Esophagus muscularis mucosa (tissue), 4 donors: ENCODE data around the gene GPS1. TPM values are rescaled to one million over a fixed set of nuclear protein-coding genes. Genes with fewer than 3 reads are reported as not detected.

Experiments
- DNase-seq: peaks from one replicate; pipeline ENCODE4 v3.0.0-alpha.2; 2017; ENCODE audit errors: extremely low spot score
- H3K27ac ChIP-seq, 4 donors: fragments of 200-600 bp; sonication (generic); replicated peaks in 1 of 4; 1 replicate in 3 of 4; 2 replicates in 1 of 4; pipeline ENCODE4 v1.5.1; 2016 to 2019; ENCODE audit warnings: mild to moderate bottlenecking in 1 of 4
- H3K27me3 ChIP-seq, 4 donors: fragments of 200-600 bp; sonication (generic); one replicate each; pipeline versions ENCODE4 v1.5.1 to v1.6.0; 2016 to 2019
- H3K36me3 ChIP-seq, 4 donors: fragments of 200-600 bp; sonication (generic); one replicate each; pipeline ENCODE4 v1.5.1; 2016 to 2019
- H3K4me1 ChIP-seq, 4 donors: fragments of 200-600 bp; sonication (generic); one replicate each; pipeline ENCODE4 v1.5.1; 2016 to 2019
- H3K4me3 ChIP-seq, 4 donors: fragments of 200-600 bp; sonication (generic); 1 replicate in 2 of 4; 2 replicates in 2 of 4; pipeline ENCODE4 v1.5.1; 2016 to 2019; ENCODE audit warnings: mild to moderate bottlenecking in 4 of 4, moderate library complexity in 1 of 4
- H3K9me3 ChIP-seq, 4 donors: fragments of 200-600 bp; sonication (generic); 1 replicate in 3 of 4; 2 replicates in 1 of 4; pipeline ENCODE4 v1.5.1; 2016 to 2019
- EP300 ChIP-seq: sonication (generic); formaldehyde crosslinking; IDR thresholded peaks from one replicate; pipeline ENCODE4 v1.6.1; 2017; ENCODE audit warnings: antibody characterized with exemption
- POLR2A ChIP-seq: fragments of 450-650 bp; IDR thresholded peaks from one replicate; pipeline ENCODE4 v1.6.1; 2017; ENCODE audit warnings: antibody characterized with exemption, moderate library complexity, mild to moderate bottlenecking, low read depth
- POLR2AphosphoS5 ChIP-seq, 2 donors: sonication (generic); formaldehyde crosslinking; IDR thresholded peaks; one replicate each; pipeline ENCODE4 v1.6.1; 2017; ENCODE audit warnings: antibody characterized with exemption in 2 of 2
- WGBS: methylation state at CpG from one replicate; pipeline ENCODE4 v1.1.5; 2018; 5-methylcytosine and 5-hydroxymethylcytosine counted together
- intact Hi-C: fragments of 100-400 bp; cut with DNase I; formaldehyde crosslinking; loops from one replicate; pipeline ENCODE4 v1.15.1; 2023
- total RNA-seq, 4 donors: library from RNA; depleted of rRNA; stranded (reverse); fragments of >200 nt; gene quantifications; one replicate each; pipeline versions ENCODE4 v1.1.0 to v1.2.1, GENCODE V29; 2016
- TF ChIP-seq, protein P1 (sequence below), 3 experiments: fragments of 200-600 bp in 2 of 3; fragments of 450-650 bp in 1 of 3; sonication (generic) in 2 of 3; IDR thresholded peaks; one replicate each; pipeline ENCODE4 v1.5.1; 2017 to 2019; ENCODE audit warnings: antibody characterized with exemption in 3 of 3, mild to moderate bottlenecking in 2 of 3, moderate library complexity in 1 of 3

Gene GPS1
- total RNA-seq, 4 donors from 2014 or later: 64.4 to 108 (median 85.4) TPM

DNA sequence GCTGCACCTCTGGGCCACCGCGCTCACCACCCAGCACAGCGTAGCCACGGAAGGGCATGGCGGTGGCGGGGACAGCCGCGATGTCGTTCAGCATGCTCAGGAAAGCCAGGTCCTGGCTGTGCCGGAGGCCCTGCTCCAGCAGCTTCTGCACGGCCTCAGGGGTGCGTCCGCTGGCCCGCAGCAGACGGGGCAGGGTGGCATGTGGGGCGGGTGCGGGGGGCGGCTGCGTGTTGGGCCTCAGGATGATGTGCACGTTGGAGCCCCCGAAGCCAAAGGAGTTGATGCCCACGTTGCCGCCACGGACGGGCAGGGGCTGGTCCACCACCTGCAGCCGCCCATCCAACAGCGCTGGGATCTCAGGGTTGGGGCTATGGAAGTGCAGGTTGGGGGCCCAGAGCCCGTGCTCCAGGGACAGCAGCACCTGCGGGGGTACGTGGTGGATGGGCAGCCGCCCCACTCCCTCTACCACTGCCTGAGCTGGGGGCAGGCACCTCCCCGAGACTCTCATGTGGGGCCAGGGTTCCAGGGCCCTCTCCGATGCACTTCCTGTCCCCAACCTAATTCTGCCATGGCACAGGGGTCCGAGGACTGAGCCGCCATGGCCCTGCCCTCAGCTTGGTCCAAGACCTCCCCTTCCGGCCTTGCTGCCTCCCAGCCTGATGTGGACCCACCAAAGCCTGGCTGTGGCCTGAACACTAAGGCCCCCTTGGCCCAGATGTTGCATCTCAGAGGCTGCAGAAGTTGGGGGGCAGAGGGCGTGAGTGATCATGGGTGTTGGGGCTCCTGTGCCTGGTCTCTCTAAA is 39.8 kb downstream of the GPS1 start:
- peaks cover 75 to 98% (median 97%) of the 10 kb centered on the region in 4 donors for H3K36me3 ChIP-seq
- H3K27ac ChIP-seq: no peak overlapping the region
- TF ChIP-seq POLR2AphosphoS5 (IDR thresholded peaks at IDR 0.05) (no peak), EP300 (no peak), POLR2A (no peak)
- TF ChIP-seq, protein P1, sequence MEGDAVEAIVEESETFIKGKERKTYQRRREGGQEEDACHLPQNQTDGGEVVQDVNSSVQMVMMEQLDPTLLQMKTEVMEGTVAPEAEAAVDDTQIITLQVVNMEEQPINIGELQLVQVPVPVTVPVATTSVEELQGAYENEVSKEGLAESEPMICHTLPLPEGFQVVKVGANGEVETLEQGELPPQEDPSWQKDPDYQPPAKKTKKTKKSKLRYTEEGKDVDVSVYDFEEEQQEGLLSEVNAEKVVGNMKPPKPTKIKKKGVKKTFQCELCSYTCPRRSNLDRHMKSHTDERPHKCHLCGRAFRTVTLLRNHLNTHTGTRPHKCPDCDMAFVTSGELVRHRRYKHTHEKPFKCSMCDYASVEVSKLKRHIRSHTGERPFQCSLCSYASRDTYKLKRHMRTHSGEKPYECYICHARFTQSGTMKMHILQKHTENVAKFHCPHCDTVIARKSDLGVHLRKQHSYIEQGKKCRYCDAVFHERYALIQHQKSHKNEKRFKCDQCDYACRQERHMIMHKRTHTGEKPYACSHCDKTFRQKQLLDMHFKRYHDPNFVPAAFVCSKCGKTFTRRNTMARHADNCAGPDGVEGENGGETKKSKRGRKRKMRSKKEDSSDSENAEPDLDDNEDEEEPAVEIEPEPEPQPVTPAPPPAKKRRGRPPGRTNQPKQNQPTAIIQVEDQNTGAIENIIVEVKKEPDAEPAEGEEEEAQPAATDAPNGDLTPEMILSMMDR (IDR thresholded peaks at IDR 0.05): no peak
- no peaks in the 10 kb centered on the region for H3K9me3 ChIP-seq
- DNase-seq: no peak
- 93% methylated on average over 20 of the region's 37 CpGs for WGBS
- intact Hi-C loops: no loop called here
- no peaks in the 10 kb centered on the region for H3K27me3 ChIP-seq
- H3K4me1 ChIP-seq: peaks cover 3 to 10% (median 8%) of the 10 kb centered on the region in 4 donors
- H3K4me3 ChIP-seq: no peak overlapping the region

DNA sequence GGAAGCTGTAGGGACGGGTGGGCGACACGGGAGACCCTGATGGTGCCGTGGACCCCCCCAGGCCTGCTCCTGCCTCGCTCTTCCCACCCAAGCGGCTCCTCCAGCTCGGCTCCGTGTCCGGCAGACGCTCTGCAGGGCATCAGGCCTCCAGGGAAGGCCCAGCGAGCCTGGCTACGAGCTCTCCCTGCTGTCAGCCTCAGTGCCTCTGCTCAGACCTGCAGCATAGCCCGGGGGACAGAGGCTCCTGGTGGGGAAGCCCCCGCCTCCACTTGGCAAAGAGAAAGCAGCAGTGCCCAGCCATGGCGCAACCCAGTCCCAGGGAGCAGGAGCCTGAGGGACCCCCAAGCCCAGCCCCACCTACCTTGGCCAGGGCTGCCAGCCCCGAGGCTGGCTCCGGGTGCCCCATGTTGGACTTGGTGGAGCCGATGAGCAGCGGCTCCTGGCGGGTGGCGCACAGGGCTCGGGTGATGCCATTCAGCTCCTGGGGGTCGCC is 40.4 kb downstream of the GPS1 start:
- H3K9me3 ChIP-seq: no peaks in the 10 kb centered on the region
- DNase-seq: no peak
- H3K27me3 ChIP-seq: no peaks in the 10 kb centered on the region
- intact Hi-C loops: no loop called here
- H3K36me3 ChIP-seq: peaks cover 70 to 91% (median 90%) of the 10 kb centered on the region in 4 donors
- no peak overlapping the region for H3K4me3 ChIP-seq
- WGBS: 91% methylated on average over 4 of the region's 23 CpGs
- H3K4me1 ChIP-seq: peaks cover 9 to 17% (median 15%) of the 10 kb centered on the region in 4 donors
- TF ChIP-seq POLR2AphosphoS5 (IDR thresholded peaks at IDR 0.05): no peak
- TF ChIP-seq, protein P1 (IDR thresholded peaks at IDR 0.05): no peak
- TF ChIP-seq EP300: no peak
- TF ChIP-seq POLR2A: no peak
- no peak overlapping the region for H3K27ac ChIP-seq

DNA sequence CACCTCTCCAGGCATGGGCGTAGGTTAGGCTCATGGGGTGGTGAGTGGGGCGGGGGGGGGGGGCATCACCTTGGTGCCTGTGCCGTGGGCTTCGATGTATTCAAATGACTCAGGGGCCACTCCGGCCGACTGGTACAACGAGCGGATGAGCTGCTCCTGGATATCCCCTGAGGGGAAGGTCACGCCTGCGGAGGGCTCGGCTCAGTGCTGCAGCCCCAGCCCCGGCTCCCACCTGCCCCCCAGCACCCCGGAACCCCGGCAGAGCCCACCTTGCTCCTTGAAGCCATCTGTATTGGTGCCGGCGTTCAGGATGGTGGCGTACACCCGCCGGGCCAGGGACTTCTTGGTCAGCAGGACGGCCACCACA is 40.9 kb downstream of the GPS1 start:
- Histone ChIP-seq H3K36me3 (peaks cover 66 to 87% (median 85%) of the 10 kb centered on the region in 4 donors), H3K4me3 (no peak overlapping the region)
- no peak for DNase-seq

DNA sequence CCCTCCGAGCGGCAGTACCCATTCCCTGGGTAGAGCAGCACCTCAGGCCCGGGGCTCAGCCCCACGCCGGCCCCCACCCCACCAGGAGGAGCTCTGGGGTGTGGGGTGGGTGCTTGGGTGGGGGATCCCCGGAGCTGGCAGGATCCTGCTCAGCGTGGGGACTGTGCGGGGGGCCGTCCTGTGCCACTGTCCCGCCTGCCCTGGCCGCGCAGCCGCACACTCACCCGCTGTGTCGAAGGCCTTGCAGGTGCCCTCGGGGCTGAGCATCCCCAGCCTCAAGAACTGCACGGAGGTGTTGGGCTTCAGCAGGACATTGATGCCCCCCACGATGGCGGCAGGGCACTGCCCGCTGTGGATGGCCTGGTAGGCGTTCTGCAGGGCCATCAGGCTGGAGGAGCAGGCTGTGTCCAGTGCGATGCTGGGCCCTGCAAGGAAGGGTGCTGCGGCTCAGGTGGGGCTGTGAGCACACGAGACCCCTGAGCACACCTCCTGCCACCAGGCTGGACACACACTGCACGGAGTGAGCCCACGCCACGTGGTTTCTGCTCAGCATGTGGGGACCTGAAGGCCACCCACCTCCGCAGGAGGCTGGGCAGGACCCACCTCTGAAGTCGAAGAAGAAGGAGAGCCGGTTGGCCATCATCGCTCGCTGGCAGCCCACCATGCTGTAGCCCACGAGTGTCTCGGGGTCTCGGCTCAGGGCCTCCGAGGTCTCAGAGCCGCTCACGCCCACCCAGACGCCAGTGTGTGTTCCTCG is 41.5 kb downstream of the GPS1 start:
- TF ChIP-seq POLR2A (no peak), EP300 (no peak), POLR2AphosphoS5 (IDR thresholded peaks at IDR 0.05) (no peak)
- intact Hi-C loops: no loop called here
- peaks cover 13 to 26% (median 21%) of the 10 kb centered on the region in 4 donors for H3K4me1 ChIP-seq
- H3K4me3 ChIP-seq: no peak overlapping the region
- peaks cover 60 to 81% (median 80%) of the 10 kb centered on the region in 4 donors for H3K36me3 ChIP-seq
- H3K9me3 ChIP-seq: no peaks in the 10 kb centered on the region
- no peak for DNase-seq
- H3K27me3 ChIP-seq: no peaks in the 10 kb centered on the region
- no peak overlapping the region for H3K27ac ChIP-seq
- WGBS: 92% methylated on average over 12 of the region's 40 CpGs

More for the DNA sequence above, 40.9 kb downstream of the GPS1 start:
- Histone ChIP-seq H3K9me3 (no peaks in the 10 kb centered on the region), H3K27ac (no peak overlapping the region), H3K27me3 (no peaks in the 10 kb centered on the region), H3K4me1 (peaks cover 13 to 21% (median 19%) of the 10 kb centered on the region in 4 donors)
- TF ChIP-seq POLR2AphosphoS5 (IDR thresholded peaks at IDR 0.05): no peak
- TF ChIP-seq, protein P1 (IDR thresholded peaks at IDR 0.05): no peak
- TF ChIP-seq POLR2A: no peak
- TF ChIP-seq EP300: no peak
- intact Hi-C loops: no loop called here
- 95% methylated on average over 19 of the region's 20 CpGs for WGBS
